Body of pancreas (tissue), 4 donors: ENCODE results near the gene ARHGEF39. TPM values are rescaled to one million over a fixed set of nuclear protein-coding genes. Genes with fewer than 3 reads are reported as not detected.

ENCODE experiments used
- ATAC-seq: fragments of 150-250 bp; one replicate; pipeline ENCODE4 v1.9.1; 2016
- DNase-seq, 4 donors: peaks; one replicate each; pipeline ENCODE4 v3.0.0-alpha.2; 2019
- H3K27ac ChIP-seq, 4 donors: fragments of 200-600 bp; sonication (generic); 1 replicate in 3 of 4; 2 replicates in 1 of 4; pipeline versions ENCODE4 v1.5.1 to v1.6.1; 2016 to 2019; ENCODE audit warnings: mild to moderate bottlenecking in 1 of 4, mixed read lengths in 1 of 4, moderate library complexity in 1 of 4
- H3K27me3 ChIP-seq, 2 donors: fragments of 200-600 bp; sonication (generic); one replicate each; pipeline ENCODE4 v1.6.0; 2016; ENCODE audit warnings: mild to moderate bottlenecking in 1 of 2
- H3K36me3 ChIP-seq, 2 donors: fragments of 200-600 bp; sonication (generic); replicated peaks in 1 of 2; 2 replicates each; pipeline ENCODE4 v1.5.1; 2016; ENCODE audit warnings: low read depth in 2 of 2; ENCODE audit not compliant: insufficient read depth in 1 of 2
- H3K4me1 ChIP-seq: fragments of 200-600 bp; sonication (generic); one replicate; pipeline ENCODE4 v1.6.0; 2016
- H3K4me3 ChIP-seq, 2 donors: fragments of 200-600 bp; sonication (generic); 1 replicate in 1 of 2; 2 replicates in 1 of 2; pipeline ENCODE4 v1.5.1; 2016 to 2019
- H3K9me3 ChIP-seq, 3 donors: fragments of 200-600 bp; sonication (generic); 1 replicate in 2 of 3; 2 replicates in 1 of 3; pipeline ENCODE4 v1.5.1; 2016
- POLR2A ChIP-seq, 3 donors: fragments of 450-650 bp; IDR thresholded peaks; one replicate each; pipeline ENCODE4 v1.6.1; 2016; ENCODE audit warnings: antibody characterized with exemption in 3 of 3, mild to moderate bottlenecking in 2 of 3
- WGBS, 2 donors: methylation state at CpG; one replicate each; pipeline ENCODE4 v1.1.5; 2017; 5-methylcytosine and 5-hydroxymethylcytosine counted together
- intact Hi-C: fragments of 100-400 bp; cut with DNase I; formaldehyde crosslinking; loops from one replicate; pipeline ENCODE4 v1.15.1; 2023
- total RNA-seq, 2 donors: library from RNA; depleted of rRNA; stranded (reverse); fragments of >200 nt; gene quantifications; one replicate each; pipeline ENCODE4 v1.1.0, GENCODE V29; 2016
- TF ChIP-seq, protein P1 (sequence below), 7 experiments: fragments of 450-650 bp in 4 of 7; fragments of 200-600 bp in 3 of 7; sonication (generic) in 3 of 7; IDR thresholded peaks; one replicate each; pipeline ENCODE4 v1.5.1; 2016 to 2019; ENCODE audit warnings: antibody characterized with exemption in 7 of 7

The ARHGEF39 gene
- total RNA-seq, 2 donors from 2014 or later, result 0.26 TPM; not detected in 1

DNA sequence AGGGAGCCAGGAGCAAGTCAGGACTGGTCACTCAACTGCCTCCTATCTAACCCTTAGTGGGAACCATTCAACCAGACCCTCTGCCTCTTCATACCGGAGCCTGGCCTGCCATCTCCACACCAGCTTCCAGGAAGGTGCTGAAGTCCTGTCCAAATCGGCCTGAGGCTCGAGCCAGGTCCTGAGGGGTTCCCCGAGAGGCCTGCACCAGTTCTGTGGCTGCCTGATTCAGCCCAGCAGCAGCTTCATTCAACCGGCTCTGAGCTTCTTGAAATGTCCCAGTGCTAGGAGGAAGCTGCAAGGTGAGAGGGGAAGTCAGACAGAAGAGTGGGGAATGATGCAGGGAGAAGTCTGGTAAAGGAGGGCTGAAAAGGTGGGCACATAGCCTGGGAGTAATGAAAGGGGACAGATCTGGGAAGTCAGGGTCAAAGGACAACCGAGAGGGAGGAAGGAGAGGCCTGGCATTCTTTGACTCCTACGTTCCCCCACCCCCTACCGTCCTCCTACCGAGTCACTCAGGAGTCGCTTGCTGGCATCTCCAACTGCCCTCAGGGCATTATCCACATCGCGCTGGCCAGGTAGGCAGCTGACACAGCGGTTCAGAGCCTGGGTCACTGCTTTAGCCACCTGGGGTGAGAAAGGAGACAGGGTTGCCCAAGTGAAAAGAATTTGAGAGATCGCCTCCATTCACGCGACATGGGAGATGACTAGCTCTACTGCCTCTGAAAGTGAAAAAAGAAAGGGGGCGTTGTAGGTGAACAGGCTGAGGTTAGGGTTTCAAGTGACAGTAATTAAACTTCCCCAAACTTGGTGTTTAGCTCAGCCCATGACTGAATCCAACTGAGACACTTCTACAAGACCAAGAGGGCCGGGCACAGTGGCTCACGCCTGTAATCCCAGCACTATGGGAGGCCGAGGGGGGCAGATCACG is 46.8 kb upstream of the ARHGEF39 start:
- DNase-seq (no peak), ATAC-seq (no peak)
- no peaks in the 10 kb centered on the region for H3K27me3 ChIP-seq
- H3K4me3 ChIP-seq, result no peak overlapping the region
- intact Hi-C loops, result no loop called here
- H3K36me3 ChIP-seq, result peaks cover 35 to 74% of the 10 kb centered on the region in 2 donors
- H3K4me1 ChIP-seq, result no peaks in the 10 kb centered on the region
- 87 to 88% methylated on average over 21 of the region's 21 CpGs for WGBS, 2 donors
- TF ChIP-seq, protein P1, sequence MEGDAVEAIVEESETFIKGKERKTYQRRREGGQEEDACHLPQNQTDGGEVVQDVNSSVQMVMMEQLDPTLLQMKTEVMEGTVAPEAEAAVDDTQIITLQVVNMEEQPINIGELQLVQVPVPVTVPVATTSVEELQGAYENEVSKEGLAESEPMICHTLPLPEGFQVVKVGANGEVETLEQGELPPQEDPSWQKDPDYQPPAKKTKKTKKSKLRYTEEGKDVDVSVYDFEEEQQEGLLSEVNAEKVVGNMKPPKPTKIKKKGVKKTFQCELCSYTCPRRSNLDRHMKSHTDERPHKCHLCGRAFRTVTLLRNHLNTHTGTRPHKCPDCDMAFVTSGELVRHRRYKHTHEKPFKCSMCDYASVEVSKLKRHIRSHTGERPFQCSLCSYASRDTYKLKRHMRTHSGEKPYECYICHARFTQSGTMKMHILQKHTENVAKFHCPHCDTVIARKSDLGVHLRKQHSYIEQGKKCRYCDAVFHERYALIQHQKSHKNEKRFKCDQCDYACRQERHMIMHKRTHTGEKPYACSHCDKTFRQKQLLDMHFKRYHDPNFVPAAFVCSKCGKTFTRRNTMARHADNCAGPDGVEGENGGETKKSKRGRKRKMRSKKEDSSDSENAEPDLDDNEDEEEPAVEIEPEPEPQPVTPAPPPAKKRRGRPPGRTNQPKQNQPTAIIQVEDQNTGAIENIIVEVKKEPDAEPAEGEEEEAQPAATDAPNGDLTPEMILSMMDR (IDR thresholded peaks at IDR 0.05), result no peak
- no peak for TF ChIP-seq POLR2A (IDR thresholded peaks at IDR 0.05)
- no peak overlapping the region for H3K27ac ChIP-seq
- no peaks in the 10 kb centered on the region for H3K9me3 ChIP-seq

DNA sequence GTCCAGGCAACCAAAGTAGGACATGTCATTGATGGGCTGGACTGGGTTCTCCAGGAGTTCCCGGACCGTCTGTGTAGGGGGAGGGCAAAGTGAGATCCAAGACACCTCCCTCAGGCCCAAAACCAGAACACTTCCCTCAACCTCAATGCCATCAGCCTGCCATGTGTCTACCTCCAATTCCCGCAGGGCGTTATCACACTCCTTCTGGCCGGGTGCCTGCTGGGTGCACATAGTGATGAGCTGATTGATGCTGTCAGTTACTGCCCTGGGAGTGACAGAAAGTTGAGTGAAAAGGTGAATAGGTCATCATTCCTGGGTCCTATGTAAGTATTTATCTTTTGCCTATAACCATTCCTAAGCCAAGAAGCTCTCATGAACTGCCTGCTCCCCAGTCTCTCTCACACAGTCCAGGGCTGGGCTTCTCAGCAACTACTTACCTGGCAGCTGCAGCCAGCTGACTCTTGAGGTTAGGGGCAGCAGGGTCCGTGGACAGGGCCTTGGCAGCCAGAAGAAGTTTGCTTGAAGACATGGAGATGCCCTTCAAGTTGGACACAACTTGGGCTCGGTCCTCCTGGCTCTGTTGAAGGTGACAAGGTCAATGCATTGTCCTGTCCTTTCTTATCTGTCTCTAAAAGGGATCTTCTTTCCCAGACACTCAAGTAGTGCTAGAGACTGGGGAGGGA is 46.0 kb upstream of the ARHGEF39 start:
- Histone ChIP-seq H3K36me3 (peaks cover 31 to 74% of the 10 kb centered on the region in 2 donors), H3K4me3 (no peak overlapping the region), H3K4me1 (no peaks in the 10 kb centered on the region), H3K27ac (no peak overlapping the region), H3K9me3 (no peaks in the 10 kb centered on the region), H3K27me3 (no peaks in the 10 kb centered on the region)
- TF ChIP-seq POLR2A (IDR thresholded peaks at IDR 0.05), result no peak
- TF ChIP-seq, protein P1 (IDR thresholded peaks at IDR 0.05), result no peak
- DNase-seq (no peak), ATAC-seq (no peak)
- WGBS, 2 donors, result 72 to 76% methylated on average over 7 of the region's 7 CpGs
- intact Hi-C loops, result no loop called here

DNA sequence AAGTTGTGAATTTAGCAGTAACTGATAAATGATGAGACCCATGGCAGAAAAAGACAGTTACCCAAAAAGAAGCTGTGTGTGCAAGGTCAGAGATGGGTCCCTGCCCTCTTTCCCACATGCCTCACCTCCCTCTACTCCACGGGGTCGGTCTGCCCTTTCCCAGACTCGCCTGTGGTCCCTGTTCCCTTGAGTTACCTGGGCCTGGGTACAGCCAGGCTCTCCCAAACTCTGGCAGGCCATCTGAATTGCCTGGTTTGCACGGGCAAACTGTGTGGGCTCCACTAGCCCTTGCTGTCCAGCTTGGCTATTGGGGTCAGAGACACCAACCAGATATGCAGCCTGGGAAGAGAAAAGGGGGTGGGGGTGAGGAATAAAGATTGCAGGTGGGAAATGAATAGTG is 43.2 kb upstream of the ARHGEF39 start:
- WGBS, 2 donors, result 93 to 98% methylated on average over 4 of the region's 4 CpGs
- no peaks in the 10 kb centered on the region for H3K9me3 ChIP-seq
- H3K27ac ChIP-seq, result no peak overlapping the region
- H3K4me1 ChIP-seq, result no peaks in the 10 kb centered on the region
- DNase-seq (no peak), ATAC-seq (no peak)
- H3K36me3 ChIP-seq, result peaks cover 41 to 76% of the 10 kb centered on the region in 2 donors
- intact Hi-C loops, result no loop called here
- TF ChIP-seq, protein P1 (IDR thresholded peaks at IDR 0.05), result no peak
- TF ChIP-seq POLR2A (IDR thresholded peaks at IDR 0.05), result no peak
- H3K27me3 ChIP-seq, result no peaks in the 10 kb centered on the region
- H3K4me3 ChIP-seq, result no peak overlapping the region

DNA sequence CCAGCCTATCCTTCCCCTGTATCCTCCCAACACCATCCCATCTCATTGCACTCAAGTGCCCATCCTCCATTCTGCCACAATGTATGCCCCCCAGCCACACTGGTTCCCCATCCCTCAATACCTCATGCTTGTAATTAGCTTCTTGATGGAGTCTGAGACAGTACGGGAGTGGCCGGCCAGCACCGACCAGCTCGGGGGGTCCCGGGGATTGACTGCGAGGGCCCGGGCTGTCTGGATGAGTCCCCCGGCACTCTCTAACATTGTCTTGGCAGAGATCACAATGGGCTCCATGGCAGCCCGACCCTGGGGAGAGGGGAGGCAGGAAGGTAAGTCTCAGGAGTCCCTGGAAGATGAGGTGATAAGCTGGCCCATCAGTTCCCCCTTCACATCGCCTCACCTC is 42.0 kb upstream of the ARHGEF39 start:
- DNase-seq, result no peak
- Histone ChIP-seq H3K9me3 (no peaks in the 10 kb centered on the region), H3K4me3 (no peak overlapping the region), H3K27ac (no peak overlapping the region), H3K4me1 (no peaks in the 10 kb centered on the region), H3K36me3 (peaks cover 40 to 79% of the 10 kb centered on the region in 2 donors), H3K27me3 (no peaks in the 10 kb centered on the region)
- WGBS, 2 donors, result 92 to 93% methylated on average over 9 to 10 of the region's 10 CpGs
- intact Hi-C loops, result no loop called here
- ATAC-seq, result no peak
- TF ChIP-seq, protein P1 (IDR thresholded peaks at IDR 0.05), result no peak
- TF ChIP-seq POLR2A (IDR thresholded peaks at IDR 0.05), result no peak
